Measurements from ENCODE around the gene KRT34.

The KRT34 gene

GRCh38 chr17:41334385-41335305 lies 47.5 kb downstream of the KRT34 start:
- no peak for ATAC-seq
- TF ChIP-seq POU6F1 (CRISPR knock-in tag; IDR thresholded peaks at IDR 0.05; ENCODE audit: borderline replicate concordance, low read depth) (no peak), TCF4 (CRISPR knock-in tag; IDR thresholded peaks at IDR 0.05; ENCODE audit: borderline replicate concordance) (no peak), BACH2 (CRISPR knock-in tag; IDR thresholded peaks at IDR 0.05; ENCODE audit: borderline replicate concordance) (no peak), ZNF70 (CRISPR knock-in tag; IDR thresholded peaks at IDR 0.05) (no peak)

- TF ChIP-seq ZC3H10 (CRISPR knock-in tag; IDR thresholded peaks at IDR 0.05) (no peak), ZNF565 (CRISPR knock-in tag; conservative IDR thresholded peaks at IDR 0.05; ENCODE audit: low read depth) (no peak), BACH2 (CRISPR knock-in tag; IDR thresholded peaks at IDR 0.05; ENCODE audit: borderline replicate concordance) (no peak), GLIS3 (CRISPR knock-in tag; IDR thresholded peaks at IDR 0.05) (no peak), TSHZ2 (CRISPR knock-in tag; IDR thresholded peaks at IDR 0.05) (no peak), ZFP30 (CRISPR knock-in tag; IDR thresholded peaks at IDR 0.05) (no peak), PATZ1 (CRISPR knock-in tag; IDR thresholded peaks at IDR 0.05; ENCODE audit: borderline replicate concordance) (no peak)
- no peak for ATAC-seq
Observed at GRCh38 chr17:41333836-41334235, 48.3 kb downstream of the KRT34 start.

- TF ChIP-seq SNAI2 (CRISPR knock-in tag; IDR thresholded peaks at IDR 0.05) (no peak), ZFP30 (CRISPR knock-in tag; IDR thresholded peaks at IDR 0.05) (no peak), RARB (CRISPR knock-in tag; IDR thresholded peaks at IDR 0.05) (no peak), CSRNP3 (CRISPR knock-in tag; IDR thresholded peaks at IDR 0.05) (no peak), CREB5 (CRISPR knock-in tag; IDR thresholded peaks at IDR 0.05; ENCODE audit: low read depth) (no peak), ZNF8 (CRISPR knock-in tag; IDR thresholded peaks at IDR 0.05) (no peak), PATZ1 (CRISPR knock-in tag; IDR thresholded peaks at IDR 0.05; ENCODE audit: borderline replicate concordance) (no peak), ISL1 (CRISPR knock-in tag; IDR thresholded peaks at IDR 0.05) (no peak), ZNF70 (CRISPR knock-in tag; IDR thresholded peaks at IDR 0.05) (no peak), BACH2 (CRISPR knock-in tag; IDR thresholded peaks at IDR 0.05; ENCODE audit: borderline replicate concordance) (no peak), OSR1 (CRISPR knock-in tag; IDR thresholded peaks at IDR 0.05) (no peak), PPARA (CRISPR knock-in tag; IDR thresholded peaks at IDR 0.05; ENCODE audit: borderline replicate concordance) (no peak), TOX (CRISPR knock-in tag; IDR thresholded peaks at IDR 0.05; ENCODE audit: borderline replicate concordance) (no peak), CSDC2 (CRISPR knock-in tag; IDR thresholded peaks at IDR 0.05) (no peak), ARNTL (CRISPR knock-in tag; IDR thresholded peaks at IDR 0.05; ENCODE audit: borderline replicate concordance, low read depth) (no peak), ZC3H10 (CRISPR knock-in tag; IDR thresholded peaks at IDR 0.05) (no peak)
- ATAC-seq: no peak
Observed at GRCh38 chr17:41333098-41333497, 49.0 kb downstream of the KRT34 start.

Data from SK-N-SH treated with all-trans-retinoic acid at 6 μM for 48 hours (cell line).